ENCODE results near the gene ZNF792.

GRCh38 chr19:34936184-34936583 lies 27.8 kb downstream of the ZNF792 start:
- TF ChIP-seq, protein P1, sequence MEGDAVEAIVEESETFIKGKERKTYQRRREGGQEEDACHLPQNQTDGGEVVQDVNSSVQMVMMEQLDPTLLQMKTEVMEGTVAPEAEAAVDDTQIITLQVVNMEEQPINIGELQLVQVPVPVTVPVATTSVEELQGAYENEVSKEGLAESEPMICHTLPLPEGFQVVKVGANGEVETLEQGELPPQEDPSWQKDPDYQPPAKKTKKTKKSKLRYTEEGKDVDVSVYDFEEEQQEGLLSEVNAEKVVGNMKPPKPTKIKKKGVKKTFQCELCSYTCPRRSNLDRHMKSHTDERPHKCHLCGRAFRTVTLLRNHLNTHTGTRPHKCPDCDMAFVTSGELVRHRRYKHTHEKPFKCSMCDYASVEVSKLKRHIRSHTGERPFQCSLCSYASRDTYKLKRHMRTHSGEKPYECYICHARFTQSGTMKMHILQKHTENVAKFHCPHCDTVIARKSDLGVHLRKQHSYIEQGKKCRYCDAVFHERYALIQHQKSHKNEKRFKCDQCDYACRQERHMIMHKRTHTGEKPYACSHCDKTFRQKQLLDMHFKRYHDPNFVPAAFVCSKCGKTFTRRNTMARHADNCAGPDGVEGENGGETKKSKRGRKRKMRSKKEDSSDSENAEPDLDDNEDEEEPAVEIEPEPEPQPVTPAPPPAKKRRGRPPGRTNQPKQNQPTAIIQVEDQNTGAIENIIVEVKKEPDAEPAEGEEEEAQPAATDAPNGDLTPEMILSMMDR (IDR thresholded peaks at IDR 0.05), result no peak
- TF ChIP-seq POLR2AphosphoS5 (IDR thresholded peaks at IDR 0.05), result no peak
- TF ChIP-seq POLR2A (IDR thresholded peaks at IDR 0.05), result no peak
